ELR (cell line): ENCODE measurements around the gene CNST.
A peak's percentile ranks its signal among the peaks of the same experiment; 100 is the strongest.
"Not testable (repeated sequence)": the region's sequence is repeated elsewhere in the genome, so short reads cannot be mapped to it uniquely, and the experiment has no call there.

Source experiments
- DNase-seq: peaks from one replicate; pipeline ENCODE4 v3.0.0-alpha.2; 2015; ENCODE audit warnings: low read depth

CNST gene

GRCh38 chr1:246624091-246624490 is 57.8 kb downstream of the CNST start:
- DNase-seq, result no peak

- DNase-seq, result no peak
These were observed 62.8 kb downstream of the CNST start for GRCh38 chr1:246629030-246629429.

- DNase-seq, result no peak
These were observed 63.7 kb downstream of the CNST start for GRCh38 chr1:246629976-246630375.

- peak; percentile 87 for DNase-seq
These were observed 65.2 kb downstream of the CNST start for GRCh38 chr1:246631426-246631825.

- peak; percentile 92 for DNase-seq
These were observed 66.3 kb downstream of the CNST start for GRCh38 chr1:246632281-246633168.

GRCh38 chr1:246634659-246635058 is 68.4 kb downstream of the CNST start:
- not testable (repeated sequence) for DNase-seq

GRCh38 chr1:246638941-246639655 is 72.8 kb downstream of the CNST start:
- no peak for DNase-seq

GRCh38 chr1:246639732-246640131 is 73.5 kb downstream of the CNST start:
- DNase-seq, result no peak

- DNase-seq, result no peak
These were observed 74.5 kb downstream of the CNST start for GRCh38 chr1:246640747-246641146.

GRCh38 chr1:246641394-246641793 is 75.1 kb downstream of the CNST start:
- no peak for DNase-seq

- DNase-seq, result no peak
These were observed 76.5 kb downstream of the CNST start for GRCh38 chr1:246642719-246643118.

- DNase-seq, result peak; percentile 33
These were observed 80.9 kb downstream of the CNST start for GRCh38 chr1:246647113-246647512.

- no peak for DNase-seq
These were observed 81.3 kb downstream of the CNST start for GRCh38 chr1:246647513-246647912.

- DNase-seq, result no peak
These were observed 84.9 kb downstream of the CNST start for GRCh38 chr1:246651012-246651695.

- no peak for DNase-seq
These were observed 92.3 kb downstream of the CNST start for GRCh38 chr1:246658567-246658966.

- DNase-seq, result no peak
These were observed 93.4 kb downstream of the CNST start for GRCh38 chr1:246659594-246660140.

GRCh38 chr1:246661451-246661850 is 95.2 kb downstream of the CNST start:
- DNase-seq, result no peak

GRCh38 chr1:246667773-246668172 is 101.5 kb downstream of the CNST start:
- DNase-seq, result no peak

- DNase-seq, result no peak
These were observed 103.4 kb downstream of the CNST start for GRCh38 chr1:246669659-246670058.

- DNase-seq, result no peak
These were observed 107.8 kb downstream of the CNST start for GRCh38 chr1:246674049-246674448.

GRCh38 chr1:246677842-246678241 is 111.6 kb downstream of the CNST start:
- DNase-seq, result no peak
